AG04449 (cell line): Measurements from ENCODE around the gene TSPAN11.
A peak's percentile ranks its signal among the peaks of the same experiment; 100 is the strongest.

Experiments
- CTCF ChIA-PET: fragments of 350-600 bp; formaldehyde crosslinking; extraction: SDS; loops from one replicate; lab custom pipeline; 2021; ENCODE audit warnings: antibody characterized with exemption; lab: Yijun Ruan, JAX
- POLR2A ChIA-PET: fragments of 400-600, 350-600 bp; formaldehyde crosslinking; extraction: SDS; loops from one replicate; lab custom pipeline; 2020; ENCODE audit warnings: antibody characterized with exemption, inconsistent platforms; lab: Yijun Ruan, JAX
- DNase-seq: peaks from one replicate; pipeline ENCODE4 v3.0.0-alpha.2; 2010; ENCODE audit warnings: low read depth, low spot score
- H3K4me3 ChIP-seq: 2 replicates; pipeline ENCODE4 v1.5.1; 2011; ENCODE audit warnings: low read depth, mild to moderate bottlenecking, control low read depth, low read length
- CTCF ChIP-seq: IDR thresholded peaks from one replicate; pipeline ENCODE4 v1.5.1; 2011; ENCODE audit warnings: mild to moderate bottlenecking, moderate library complexity, low read length, control low read depth, inconsistent platforms; ENCODE audit not compliant: insufficient read depth; ENCODE audit errors: missing control alignments

Gene TSPAN11

GRCh38 chr12:30985814-30986452, 59.4 kb downstream of the TSPAN11 start:
- no peak overlapping the region for H3K4me3 ChIP-seq
- TF ChIP-seq CTCF: peak; percentile 94
- ChIA-PET POLR2A (no interaction called here), CTCF (interaction anchor here (0.7 to 10.4 kb wide), 20 partner anchors 9 to 286 kb away, joined by 3 to 252 read pairs (median 4); no protein-coding TSS in a partner anchor)
- no peak for DNase-seq

GRCh38 chr12:30988086-30988485, 61.5 kb downstream of the TSPAN11 start:
- no peak for DNase-seq
- TF ChIP-seq CTCF: no peak
- ChIA-PET POLR2A (no interaction called here), CTCF (interaction anchor here (1.5 to 10.4 kb wide), 2 partner anchors 35 to 141 kb away, joined by 3 to 252 read pairs; no protein-coding TSS in a partner anchor)
- H3K4me3 ChIP-seq: no peak overlapping the region

GRCh38 chr12:30988646-30989286, 62.2 kb downstream of the TSPAN11 start:
- no peak for DNase-seq
- POLR2A ChIA-PET: no interaction called here
- no peak for TF ChIP-seq CTCF
- no peak overlapping the region for H3K4me3 ChIP-seq
- CTCF ChIA-PET: interaction anchor here (1.5 to 10.4 kb wide), 2 partner anchors 34 to 142 kb away, joined by 3 to 252 read pairs; no protein-coding TSS in a partner anchor

GRCh38 chr12:30989754-30990153, 63.2 kb downstream of the TSPAN11 start:
- POLR2A ChIA-PET: no interaction called here
- CTCF ChIA-PET: interaction anchor here (1.5 to 10.4 kb wide), 3 partner anchors 33 to 249 kb away, joined by 3 to 252 read pairs (median 6); no protein-coding TSS in a partner anchor
- TF ChIP-seq CTCF: peak; percentile 37
- H3K4me3 ChIP-seq: no peak overlapping the region
- DNase-seq: no peak

GRCh38 chr12:30990316-30990715, 63.8 kb downstream of the TSPAN11 start:
- DNase-seq: no peak
- no peak overlapping the region for H3K4me3 ChIP-seq
- CTCF ChIA-PET: interaction anchor here (1.8 to 10.4 kb wide), 2 partner anchors 143 to 248 kb away, joined by 6 to 252 read pairs; no protein-coding TSS in a partner anchor
- TF ChIP-seq CTCF: no peak
- POLR2A ChIA-PET: no interaction called here

GRCh38 chr12:30990776-30991175, 64.2 kb downstream of the TSPAN11 start:
- ChIA-PET POLR2A (no interaction called here), CTCF (interaction anchor here (1.8 to 10.4 kb wide), 2 partner anchors 144 to 248 kb away, joined by 6 to 252 read pairs; no protein-coding TSS in a partner anchor)
- no peak overlapping the region for H3K4me3 ChIP-seq
- DNase-seq: no peak
- TF ChIP-seq CTCF: no peak
